ENCODE measurements around the gene CDON.
"Not testable (repeated sequence)": the region's sequence is repeated elsewhere in the genome, so short reads cannot be mapped to it uniquely, and the experiment has no call there.

The CDON gene

GRCh38 chr11:125990244-125990643 is 72.4 kb downstream of the CDON start:
- DNase-seq: peak; percentile 73 to 78

- DNase-seq: no peak
Observed at GRCh38 chr11:125987066-125987641, 75.5 kb downstream of the CDON start.

- not testable (repeated sequence) for DNase-seq
Observed at GRCh38 chr11:125985956-125986355, 76.7 kb downstream of the CDON start.

- DNase-seq: no peak
Observed at GRCh38 chr11:125982348-125982730, 80.3 kb downstream of the CDON start.

- no peak for DNase-seq
Observed at GRCh38 chr11:125980436-125980835, 82.2 kb downstream of the CDON start.

- DNase-seq: no peak
Observed at GRCh38 chr11:125979511-125979910, 83.2 kb downstream of the CDON start.

- DNase-seq: no peak
Observed at GRCh38 chr11:125978778-125979407, 83.8 kb downstream of the CDON start.

GRCh38 chr11:125978181-125978716 is 84.4 kb downstream of the CDON start:
- DNase-seq: no peak

- no peak for DNase-seq
Observed at GRCh38 chr11:125977333-125977732, 85.3 kb downstream of the CDON start.

- no peak for DNase-seq
Observed at GRCh38 chr11:125976156-125976555, 86.5 kb downstream of the CDON start.

- DNase-seq: no peak
Observed at GRCh38 chr11:125975634-125976033, 87.0 kb downstream of the CDON start.

GRCh38 chr11:125974284-125974683 is 88.4 kb downstream of the CDON start:
- no peak for DNase-seq

GRCh38 chr11:125971618-125972017 is 91.0 kb downstream of the CDON start:
- DNase-seq: no peak

- no peak for DNase-seq
Observed at GRCh38 chr11:125968354-125968753, 94.3 kb downstream of the CDON start.

- no peak for DNase-seq
Observed at GRCh38 chr11:125967515-125967914, 95.2 kb downstream of the CDON start.

GRCh38 chr11:125960771-125961170 is 101.9 kb downstream of the CDON start:
- no peak for DNase-seq

GRCh38 chr11:125959931-125960330 is 102.7 kb downstream of the CDON start:
- DNase-seq: no peak

GRCh38 chr11:125959511-125959910 is 103.2 kb downstream of the CDON start:
- no peak for DNase-seq

- no peak for DNase-seq
Observed at GRCh38 chr11:125958872-125959400, 103.7 kb downstream of the CDON start.

- DNase-seq: no peak
Observed at GRCh38 chr11:125957618-125958332, 104.9 kb downstream of the CDON start.

GRCh38 chr11:125956391-125957134 is 106.1 kb downstream of the CDON start:
- no peak for DNase-seq

GRCh38 chr11:125955856-125956255 is 106.8 kb downstream of the CDON start:
- DNase-seq: no peak
